ENCODE results near the gene PHF19.

DNA sequence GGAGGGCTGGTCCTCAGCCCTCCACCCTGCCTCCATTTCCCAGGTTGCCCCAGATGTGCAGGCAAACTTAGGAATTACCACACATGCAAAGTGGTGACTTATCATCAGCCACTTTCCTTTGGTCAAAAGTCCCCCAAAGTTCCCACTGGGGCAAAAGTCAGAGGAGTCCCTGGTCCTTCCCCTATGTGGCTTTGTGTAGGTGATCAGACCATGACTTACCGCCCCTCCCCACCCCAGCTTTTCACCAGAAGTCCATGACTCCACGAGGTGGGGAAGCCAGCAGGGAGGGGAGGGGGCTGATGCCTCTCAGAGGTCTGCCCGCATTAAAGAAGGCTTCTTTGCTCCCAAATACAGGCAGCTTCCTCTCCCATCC lies 43.8 kb upstream of the PHF19 start:
- TF ChIP-seq CTCF (IDR thresholded peaks at IDR 0.05; ENCODE audit: insufficient read depth, low read length, poor library complexity, severe bottlenecking) (no peak), EZH2phosphoT487 (conservative IDR thresholded peaks at IDR 0.05; ENCODE audit: low read length) (no peak)

Data from SU-DHL-6 (cell line).